HG03571 (cell line): ENCODE measurements around the gene NT5DC3.

Experiments
- ATAC-seq: cut with Tn5 transposase; IDR thresholded peaks from one replicate; pipeline ENCODE4 v1.9.1; 2021; ENCODE audit not compliant: unreplicated experiment

The NT5DC3 gene

GRCh38 chr12:103833095-103833775 lies 7.8 kb downstream of the NT5DC3 start:
- ATAC-seq = no peak

- no peak for ATAC-seq
Observed at GRCh38 chr12:103832048-103832997, 8.7 kb downstream of the NT5DC3 start.

- no peak for ATAC-seq
Observed at GRCh38 chr12:103830730-103831320, 10.2 kb downstream of the NT5DC3 start.

GRCh38 chr12:103830025-103830725 lies 10.9 kb downstream of the NT5DC3 start:
- no peak for ATAC-seq

GRCh38 chr12:103829092-103829491 lies 11.9 kb downstream of the NT5DC3 start:
- no peak for ATAC-seq

GRCh38 chr12:103827911-103828391 lies 13.1 kb downstream of the NT5DC3 start:
- ATAC-seq = no peak

GRCh38 chr12:103824845-103825244 lies 16.2 kb downstream of the NT5DC3 start:
- ATAC-seq = no peak

- no peak for ATAC-seq
Observed at GRCh38 chr12:103824290-103824689, 16.7 kb downstream of the NT5DC3 start.

- no peak for ATAC-seq
Observed at GRCh38 chr12:103823871-103824270, 17.2 kb downstream of the NT5DC3 start.

- no peak for ATAC-seq
Observed at GRCh38 chr12:103821773-103822172, 19.3 kb downstream of the NT5DC3 start.

GRCh38 chr12:103820881-103821489 lies 20.0 kb downstream of the NT5DC3 start:
- no peak for ATAC-seq

GRCh38 chr12:103820361-103820760 lies 20.7 kb downstream of the NT5DC3 start:
- no peak for ATAC-seq

GRCh38 chr12:103819892-103820291 lies 21.1 kb downstream of the NT5DC3 start:
- ATAC-seq = no peak

- ATAC-seq = no peak
Observed at GRCh38 chr12:103819312-103819711, 21.7 kb downstream of the NT5DC3 start.

GRCh38 chr12:103817791-103818190 lies 23.2 kb downstream of the NT5DC3 start:
- no peak for ATAC-seq

- ATAC-seq = no peak
Observed at GRCh38 chr12:103816663-103817062, 24.4 kb downstream of the NT5DC3 start.

GRCh38 chr12:103814436-103814835 lies 26.6 kb downstream of the NT5DC3 start:
- no peak for ATAC-seq

- ATAC-seq = no peak
Observed at GRCh38 chr12:103813949-103814348, 27.1 kb downstream of the NT5DC3 start.

GRCh38 chr12:103813426-103813825 lies 27.6 kb downstream of the NT5DC3 start:
- ATAC-seq = no peak

- ATAC-seq = no peak
Observed at GRCh38 chr12:103812789-103813188, 28.2 kb downstream of the NT5DC3 start.

- ATAC-seq = no peak
Observed at GRCh38 chr12:103811791-103812190, 29.2 kb downstream of the NT5DC3 start.
